Trophoblast cell (in vitro differentiated cells and primary cell): ENCODE data around the gene MAP4K2.

Source experiments
- DNase-seq, 2 donors: peaks; one replicate each; pipeline ENCODE4 v3.0.0-alpha.2; 2016
- H2AFZ ChIP-seq: 2 replicates; pipeline ENCODE4 v1.6.1; 2013; ENCODE audit warnings: low read length, moderate library complexity, mild to moderate bottlenecking; ENCODE audit not compliant: insufficient read depth, poor library complexity
- H2AK5ac ChIP-seq: 2 replicates; pipeline ENCODE4 v1.6.1; 2013; ENCODE audit warnings: mild to moderate bottlenecking, low read length
- H2BK120ac ChIP-seq: 2 replicates; pipeline ENCODE4 v1.6.1; 2013; ENCODE audit warnings: low read length, mild to moderate bottlenecking, moderate library complexity; ENCODE audit not compliant: insufficient read depth, poor library complexity
- H2BK12ac ChIP-seq: 2 replicates; pipeline ENCODE4 v1.6.1; 2013; ENCODE audit warnings: mild to moderate bottlenecking, low read length, moderate library complexity
- H2BK5ac ChIP-seq: 2 replicates; pipeline ENCODE4 v1.6.1; 2013; ENCODE audit warnings: low read length, low read depth, moderate library complexity, mild to moderate bottlenecking; ENCODE audit not compliant: poor library complexity
- H3K14ac ChIP-seq: 2 replicates; pipeline ENCODE4 v1.6.1; 2013; ENCODE audit warnings: mild to moderate bottlenecking, low read length
- H3K18ac ChIP-seq: 2 replicates; pipeline ENCODE4 v1.6.1; 2013; ENCODE audit warnings: mild to moderate bottlenecking, low read length
- H3K23ac ChIP-seq: 2 replicates; pipeline ENCODE4 v1.6.1; 2013; ENCODE audit warnings: low read length
- H3K27ac ChIP-seq: 2 replicates; pipeline ENCODE4 v1.5.1; 2013; ENCODE audit warnings: low read depth, mild to moderate bottlenecking, inconsistent platforms, low read length, moderate library complexity
- H3K27me3 ChIP-seq: 2 replicates; pipeline ENCODE4 v1.6.1; 2013; ENCODE audit warnings: inconsistent platforms, mild to moderate bottlenecking, low read length, moderate library complexity; ENCODE audit not compliant: insufficient read depth
- H3K36me3 ChIP-seq, 2 experiments: 1 replicate in 1 of 2; 2 replicates in 1 of 2; pipeline ENCODE4 v1.6.1; 2013; ENCODE audit warnings: low read length in 2 of 2, mild to moderate bottlenecking in 2 of 2, moderate library complexity in 1 of 2; ENCODE audit not compliant: insufficient read depth in 2 of 2, control insufficient read depth in 1 of 2
- H3K4ac ChIP-seq: 2 replicates; pipeline ENCODE4 v1.6.1; 2013; ENCODE audit warnings: low read depth, mild to moderate bottlenecking, low read length, moderate library complexity
- H3K4me1 ChIP-seq, 2 experiments: 1 replicate in 1 of 2; 2 replicates in 1 of 2; pipeline ENCODE4 v1.6.1; 2013; ENCODE audit warnings: low read length in 2 of 2, mild to moderate bottlenecking in 2 of 2, moderate library complexity in 1 of 2; ENCODE audit not compliant: insufficient read depth in 2 of 2, control insufficient read depth in 1 of 2
- H3K4me2 ChIP-seq: 2 replicates; pipeline ENCODE4 v1.6.1; 2013; ENCODE audit warnings: inconsistent platforms, mild to moderate bottlenecking, low read length, moderate library complexity
- H3K4me3 ChIP-seq: 2 replicates; pipeline ENCODE4 v1.5.1; 2013; ENCODE audit warnings: mild to moderate bottlenecking, low read depth, low read length, inconsistent platforms
- H3K79me1 ChIP-seq: one replicate; pipeline ENCODE4 v1.6.1; 2013; ENCODE audit warnings: low read length
- H3K79me2 ChIP-seq: 2 replicates; pipeline ENCODE4 v1.6.1; 2013; ENCODE audit warnings: low read length, mild to moderate bottlenecking; ENCODE audit not compliant: control insufficient read depth, insufficient read depth, poor library complexity
- H3K9ac ChIP-seq: 2 replicates; pipeline ENCODE4 v1.6.1; 2013; ENCODE audit warnings: mild to moderate bottlenecking, low read length
- H3K9me3 ChIP-seq: 2 replicates; pipeline ENCODE4 v1.6.1; 2013; ENCODE audit warnings: low read depth, mild to moderate bottlenecking, control low read depth, inconsistent platforms, low read length; ENCODE audit not compliant: insufficient read depth
- H4K12ac ChIP-seq: 2 replicates; pipeline ENCODE4 v1.6.1; 2013; ENCODE audit warnings: low read depth, mild to moderate bottlenecking, low read length, moderate library complexity
- H4K8ac ChIP-seq: 2 replicates; pipeline ENCODE4 v1.6.1; 2013; ENCODE audit warnings: low read depth, mild to moderate bottlenecking, low read length, moderate library complexity
- H4K91ac ChIP-seq: one replicate; pipeline ENCODE4 v1.6.1; 2013; ENCODE audit warnings: low read depth, mild to moderate bottlenecking, low read length, moderate library complexity
- WGBS: extraction: QIAGEN DNeasy Blood & Tissue Kit; methylation state at CpG from one replicate; pipeline ENCODE4 v1.1.7; 2013; ENCODE audit warnings: missing lambda C conversion rate; ENCODE audit not compliant: insufficient read length, insufficient coverage; ENCODE audit errors: extremely low coverage; 5-methylcytosine and 5-hydroxymethylcytosine counted together

MAP4K2 gene

GRCh38 chr11:64813826-64814225 is 10.8 kb upstream of the MAP4K2 start:
- Histone ChIP-seq H3K4me3 (no peak overlapping the region), H4K91ac (no peak overlapping the region), H3K23ac (no peak overlapping the region), H3K27ac (no peak overlapping the region), H4K12ac (no peak overlapping the region), H2AFZ (no peak overlapping the region), H2AK5ac (no peak overlapping the region), H4K8ac (no peak overlapping the region), H3K79me2 (peaks cover 3% of the 10 kb centered on the region), H3K9me3 (no peaks in the 10 kb centered on the region), H3K4me2 (no peak overlapping the region), H2BK5ac (no peak overlapping the region), H3K14ac (no peak overlapping the region), H3K36me3 (no peaks in the 10 kb centered on the region), H3K4ac (no peak overlapping the region), H3K18ac (no peak overlapping the region), H2BK12ac (no peak overlapping the region), H2BK120ac (no peak overlapping the region), H3K9ac (no peak overlapping the region), H3K79me1 (peaks cover 5% of the 10 kb centered on the region), H3K27me3 (no peaks in the 10 kb centered on the region), H3K4me1 (peaks cover 2 to 5% of the 10 kb centered on the region in 2 experiments)
- no peak for DNase-seq
- no CpG with 5 or more reads among the region's 5 CpGs for WGBS

- Histone ChIP-seq H3K23ac (no peak overlapping the region), H3K79me1 (peaks cover 5% of the 10 kb centered on the region), H2BK120ac (no peak overlapping the region), H3K36me3 (peaks cover 21 to 22% of the 10 kb centered on the region in 2 experiments), H3K18ac (no peak overlapping the region), H2AK5ac (no peak overlapping the region), H4K12ac (peak overlapping the region; percentile 81), H4K8ac (peak overlapping the region; percentile 52), H3K4me1 (peaks cover 2 to 5% of the 10 kb centered on the region in 2 experiments), H3K9ac (no peak overlapping the region), H3K4me3 (no peak overlapping the region), H4K91ac (no peak overlapping the region), H3K4me2 (peak overlapping the region; percentile 63), H2AFZ (peak overlapping the region; percentile 80), H3K4ac (no peak overlapping the region), H3K27ac (no peak overlapping the region), H3K14ac (no peak overlapping the region), H3K9me3 (no peaks in the 10 kb centered on the region), H3K27me3 (no peaks in the 10 kb centered on the region), H3K79me2 (peaks cover 3% of the 10 kb centered on the region), H2BK12ac (no peak overlapping the region), H2BK5ac (no peak overlapping the region)
- peak; percentile 72 for DNase-seq
- no CpG with 5 or more reads among the region's 17 CpGs for WGBS
Observed at GRCh38 chr11:64810891-64811272, 7.9 kb upstream of the MAP4K2 start.

GRCh38 chr11:64810271-64810890 is 7.4 kb upstream of the MAP4K2 start, which contains the start of gene MEN1:
Gene MEN1, minus strand, starts transcription at chr11:64810551. Its CDS starts 442 bp downstream, at chr11:64810109.
- Histone ChIP-seq H3K4me3 (peak within 1 kb of the TSS; percentile 87), H3K79me1 (peaks cover 5% of the 10 kb centered on the region), H2BK5ac (no peak within 1 kb of the TSS), H3K79me2 (peaks cover 3% of the 10 kb centered on the region), H4K91ac (peak within 1 kb of the TSS; percentile 41), H4K8ac (peak within 1 kb of the TSS; percentile 56), H3K18ac (peak within 1 kb of the TSS; percentile 49), H2AK5ac (peak within 1 kb of the TSS; percentile 27), H3K27ac (peak within 1 kb of the TSS; percentile 36), H3K36me3 (peaks cover 25 to 27% of the 10 kb centered on the region in 2 experiments), H3K4me2 (peak within 1 kb of the TSS; percentile 91), H3K27me3 (no peaks in the 10 kb centered on the region), H2BK12ac (no peak within 1 kb of the TSS), H4K12ac (peak within 1 kb of the TSS; percentile 81), H3K9ac (peak within 1 kb of the TSS; percentile 94), H3K14ac (peak within 1 kb of the TSS; percentile 36), H3K4ac (peak within 1 kb of the TSS; percentile 12), H3K23ac (no peak within 1 kb of the TSS), H3K9me3 (no peaks in the 10 kb centered on the region), H3K4me1 (peaks cover 2 to 5% of the 10 kb centered on the region in 2 experiments), H2AFZ (peak within 1 kb of the TSS; percentile 80), H2BK120ac (no peak within 1 kb of the TSS)
- WGBS = no CpG with 5 or more reads among the region's 46 CpGs
- DNase-seq = peak; percentile 98

- H2BK120ac ChIP-seq = no peak overlapping the region
Observed at GRCh38 chr11:64809781-64810241, 6.8 kb upstream of the MAP4K2 start.

More at GRCh38 chr11:64809781-64810241, 6.8 kb upstream of the MAP4K2 start:
- peak overlapping the region; percentile 94 for H3K9ac ChIP-seq
- H2BK12ac ChIP-seq = no peak overlapping the region
- WGBS = no CpG with 5 or more reads among the region's 44 CpGs
- H4K12ac ChIP-seq = peak overlapping the region; percentile 51
- H3K9me3 ChIP-seq = no peaks in the 10 kb centered on the region
- H3K79me1 ChIP-seq = peaks cover 5% of the 10 kb centered on the region
- peak overlapping the region; percentile 36 for H3K14ac ChIP-seq
- H3K27me3 ChIP-seq = no peaks in the 10 kb centered on the region
- H4K91ac ChIP-seq = peak overlapping the region; percentile 41
- H2AK5ac ChIP-seq = peak overlapping the region; percentile 27
- H3K79me2 ChIP-seq = peaks cover 3% of the 10 kb centered on the region
- H3K4ac ChIP-seq = peak overlapping the region; percentile 12
- peak overlapping the region; percentile 87 for H3K4me3 ChIP-seq
- peak overlapping the region; percentile 49 for H3K18ac ChIP-seq
- H3K23ac ChIP-seq = no peak overlapping the region
- H3K4me2 ChIP-seq = peak overlapping the region; percentile 91
- peak overlapping the region; percentile 51 for H2AFZ ChIP-seq
- no peak overlapping the region for H2BK5ac ChIP-seq
- H3K4me1 ChIP-seq = peaks cover 2 to 5% of the 10 kb centered on the region in 2 experiments
- peak overlapping the region; percentile 56 for H4K8ac ChIP-seq
- peak; percentile 45 to 66 for DNase-seq
- peaks cover 31 to 33% of the 10 kb centered on the region in 2 experiments for H3K36me3 ChIP-seq
- peak overlapping the region; percentile 36 for H3K27ac ChIP-seq
